Neutrophil (primary cell): Measurements from ENCODE around the gene DOK3.

Experiments
- H3K27ac ChIP-seq: fragments of 200-600 bp; sonication (generic); 2 replicates; pipeline ENCODE4 v1.5.1; 2016; ENCODE audit warnings: mild to moderate bottlenecking, moderate library complexity
- H3K27me3 ChIP-seq: fragments of 200-600 bp; sonication (generic); 2 replicates; pipeline ENCODE4 v1.6.0; 2016; ENCODE audit warnings: mild to moderate bottlenecking
- H3K36me3 ChIP-seq: fragments of 200-600 bp; sonication (generic); 2 replicates; pipeline ENCODE4 v1.5.1; 2017
- H3K4me1 ChIP-seq, 2 experiments: fragments of 200-600 bp in 1 of 2; sonication (generic) in 1 of 2; 1 replicate in 1 of 2; 2 replicates in 1 of 2; pipeline versions ENCODE4 v1.5.1 to v1.6.1; 2013 to 2016; ENCODE audit warnings: low read depth in 1 of 2, low read length in 1 of 2, mild to moderate bottlenecking in 1 of 2, moderate library complexity in 1 of 2; ENCODE audit not compliant: control insufficient read depth in 1 of 2, insufficient read depth in 1 of 2
- H3K4me3 ChIP-seq, 2 experiments: fragments of 200-600 bp in 1 of 2; sonication (generic) in 1 of 2; 1 replicate in 1 of 2; 2 replicates in 1 of 2; pipeline ENCODE4 v1.5.1; 2013 to 2016; ENCODE audit warnings: low read depth in 1 of 2, low read length in 1 of 2, mild to moderate bottlenecking in 1 of 2, moderate library complexity in 1 of 2
- H3K9me3 ChIP-seq: fragments of 200-600 bp; sonication (generic); 2 replicates; pipeline ENCODE4 v1.5.1; 2016
- CTCF ChIP-seq: fragments of 200-600 bp; sonication (generic); IDR thresholded peaks from 2 replicates; pipeline ENCODE4 v1.5.1; 2016; ENCODE audit warnings: antibody characterized with exemption

The DOK3 gene

GRCh38 chr5:177520916-177521513 is 11.4 kb upstream of the DOK3 start:
- Histone ChIP-seq H3K36me3 (peaks cover 65% of the 10 kb centered on the region), H3K9me3 (no peaks in the 10 kb centered on the region), H3K27ac (no peak overlapping the region), H3K4me3 (no peak overlapping the region), H3K4me1 (peaks cover 12 to 13% of the 10 kb centered on the region in 2 experiments), H3K27me3 (no peaks in the 10 kb centered on the region)
- TF ChIP-seq CTCF: no peak

GRCh38 chr5:177520271-177520670 is 10.6 kb upstream of the DOK3 start:
- H3K4me1 ChIP-seq: peaks cover 18 to 20% of the 10 kb centered on the region in 2 experiments
- peaks cover 58% of the 10 kb centered on the region for H3K36me3 ChIP-seq
- H3K4me3 ChIP-seq: no peak overlapping the region
- no peak for TF ChIP-seq CTCF
- no peaks in the 10 kb centered on the region for H3K27me3 ChIP-seq
- no peak overlapping the region for H3K27ac ChIP-seq
- H3K9me3 ChIP-seq: no peaks in the 10 kb centered on the region

GRCh38 chr5:177519463-177520235 is 10.0 kb upstream of the DOK3 start:
- no peak for TF ChIP-seq CTCF
- Histone ChIP-seq H3K36me3 (peaks cover 57% of the 10 kb centered on the region), H3K27ac (peak overlapping the region; percentile 31), H3K4me3 (no peak overlapping the region), H3K4me1 (peaks cover 18 to 21% of the 10 kb centered on the region in 2 experiments), H3K9me3 (no peaks in the 10 kb centered on the region), H3K27me3 (no peaks in the 10 kb centered on the region)

- Histone ChIP-seq H3K36me3 (peaks cover 59% of the 10 kb centered on the region), H3K4me3 (peak within 1 kb of the TSS; percentile 89 to 91), H3K4me1 (peaks cover 25 to 26% of the 10 kb centered on the region in 2 experiments), H3K27ac (peak within 1 kb of the TSS; percentile 86), H3K9me3 (no peaks in the 10 kb centered on the region), H3K27me3 (no peaks in the 10 kb centered on the region)
- TF ChIP-seq CTCF: peak; percentile 27
Measured at GRCh38 chr5:177516601-177517568, 7.3 kb upstream of the DOK3 start, which contains the start of gene DDX41. TSS of gene DDX41 (minus strand) at chr5:177516961. CDS start at chr5:177516945, 16 bp downstream.

- no peak for TF ChIP-seq CTCF
- peaks cover 48% of the 10 kb centered on the region for H3K36me3 ChIP-seq
- peak overlapping the region; percentile 86 for H3K27ac ChIP-seq
- no peaks in the 10 kb centered on the region for H3K9me3 ChIP-seq
- peak overlapping the region; percentile 89 to 91 for H3K4me3 ChIP-seq
- peaks cover 38 to 40% of the 10 kb centered on the region in 2 experiments for H3K4me1 ChIP-seq
- H3K27me3 ChIP-seq: no peaks in the 10 kb centered on the region
Measured at GRCh38 chr5:177515580-177515979, 6.0 kb upstream of the DOK3 start.
